ENCODE results near the gene MRPS24. TPM values are rescaled to one million over a fixed set of nuclear protein-coding genes. Genes with fewer than 3 reads are reported as not detected.

Gene MRPS24
- total RNA-seq, 1 experiment from 2014 or later = 156 TPM

DNA sequence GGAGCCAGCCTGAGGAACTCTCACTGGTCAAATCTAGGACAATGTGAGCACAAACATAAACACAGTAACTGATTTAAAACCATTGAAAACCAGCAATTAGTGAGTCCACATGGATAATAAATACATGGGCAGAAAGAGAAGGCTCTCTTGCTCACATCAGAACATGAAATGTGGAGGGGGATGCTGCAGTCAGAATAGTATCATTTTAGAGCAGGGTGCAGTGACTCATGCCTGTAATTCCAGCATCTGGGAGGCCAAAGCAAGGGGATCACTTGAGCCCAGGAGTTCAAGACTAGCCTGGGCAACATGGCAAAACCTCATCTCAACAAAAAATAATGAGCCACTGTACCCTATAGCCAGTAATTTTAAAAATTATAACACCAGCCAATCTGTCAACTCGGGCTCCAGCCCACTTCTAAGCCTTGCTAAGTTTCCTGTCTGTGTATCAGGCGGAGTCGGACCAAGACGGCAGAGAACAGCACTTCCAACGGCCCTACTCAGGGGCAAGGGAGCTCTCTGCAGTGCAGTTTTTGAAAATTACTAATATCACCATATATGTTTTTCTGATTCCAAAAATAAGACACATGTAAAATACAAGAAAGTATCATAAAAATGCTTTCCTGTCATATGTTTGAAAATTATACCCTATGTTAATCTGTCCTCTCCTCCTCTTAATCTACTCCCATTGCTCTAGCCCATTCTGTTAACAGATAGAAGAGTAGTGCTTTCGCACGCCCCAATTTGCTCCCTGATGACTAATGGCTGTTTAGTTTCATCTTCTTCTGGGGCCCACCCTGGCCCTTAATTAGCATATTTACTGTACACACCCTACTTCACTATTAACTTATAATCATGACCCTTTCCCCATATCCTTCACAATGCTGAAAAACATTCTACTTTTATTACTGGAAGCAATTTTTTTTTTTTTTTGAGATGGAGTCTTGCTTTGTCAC, 20.0 kb upstream of the MRPS24 start:
- no peak for TF ChIP-seq SRF (IDR thresholded peaks at IDR 0.05; ENCODE audit: low read depth)
- TF ChIP-seq TCF7L2 (IDR thresholded peaks at IDR 0.05; ENCODE audit: borderline replicate concordance, extremely low read depth, insufficient read depth, insufficient read length) = no peak
- TF ChIP-seq EZH2 (IDR thresholded peaks at IDR 0.05) = no peak
- TF ChIP-seq POLR2AphosphoS5 (IDR thresholded peaks at IDR 0.05; ENCODE audit: low read depth, low read length) = no peak
- TF ChIP-seq CEBPB (IDR thresholded peaks at IDR 0.05; ENCODE audit: low read depth) = no peak
- TF ChIP-seq SP1 (IDR thresholded peaks at IDR 0.05; ENCODE audit: low read depth) = no peak
- TF ChIP-seq ELF1 (IDR thresholded peaks at IDR 0.05; ENCODE audit: borderline replicate concordance, low read depth) = no peak
- TF ChIP-seq RAD21 (IDR thresholded peaks at IDR 0.05; ENCODE audit: low read depth) = no peak
- TF ChIP-seq, protein P1, sequence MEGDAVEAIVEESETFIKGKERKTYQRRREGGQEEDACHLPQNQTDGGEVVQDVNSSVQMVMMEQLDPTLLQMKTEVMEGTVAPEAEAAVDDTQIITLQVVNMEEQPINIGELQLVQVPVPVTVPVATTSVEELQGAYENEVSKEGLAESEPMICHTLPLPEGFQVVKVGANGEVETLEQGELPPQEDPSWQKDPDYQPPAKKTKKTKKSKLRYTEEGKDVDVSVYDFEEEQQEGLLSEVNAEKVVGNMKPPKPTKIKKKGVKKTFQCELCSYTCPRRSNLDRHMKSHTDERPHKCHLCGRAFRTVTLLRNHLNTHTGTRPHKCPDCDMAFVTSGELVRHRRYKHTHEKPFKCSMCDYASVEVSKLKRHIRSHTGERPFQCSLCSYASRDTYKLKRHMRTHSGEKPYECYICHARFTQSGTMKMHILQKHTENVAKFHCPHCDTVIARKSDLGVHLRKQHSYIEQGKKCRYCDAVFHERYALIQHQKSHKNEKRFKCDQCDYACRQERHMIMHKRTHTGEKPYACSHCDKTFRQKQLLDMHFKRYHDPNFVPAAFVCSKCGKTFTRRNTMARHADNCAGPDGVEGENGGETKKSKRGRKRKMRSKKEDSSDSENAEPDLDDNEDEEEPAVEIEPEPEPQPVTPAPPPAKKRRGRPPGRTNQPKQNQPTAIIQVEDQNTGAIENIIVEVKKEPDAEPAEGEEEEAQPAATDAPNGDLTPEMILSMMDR (IDR thresholded peaks at IDR 0.05 in 2 of 3, conservative IDR thresholded peaks at IDR 0.05 in 1 of 3; ENCODE audit: borderline replicate concordance in 1 of 3, insufficient read depth in 1 of 3, low read depth in 2 of 3, low read length in 2 of 3) = no peak
- TF ChIP-seq, protein P2, sequence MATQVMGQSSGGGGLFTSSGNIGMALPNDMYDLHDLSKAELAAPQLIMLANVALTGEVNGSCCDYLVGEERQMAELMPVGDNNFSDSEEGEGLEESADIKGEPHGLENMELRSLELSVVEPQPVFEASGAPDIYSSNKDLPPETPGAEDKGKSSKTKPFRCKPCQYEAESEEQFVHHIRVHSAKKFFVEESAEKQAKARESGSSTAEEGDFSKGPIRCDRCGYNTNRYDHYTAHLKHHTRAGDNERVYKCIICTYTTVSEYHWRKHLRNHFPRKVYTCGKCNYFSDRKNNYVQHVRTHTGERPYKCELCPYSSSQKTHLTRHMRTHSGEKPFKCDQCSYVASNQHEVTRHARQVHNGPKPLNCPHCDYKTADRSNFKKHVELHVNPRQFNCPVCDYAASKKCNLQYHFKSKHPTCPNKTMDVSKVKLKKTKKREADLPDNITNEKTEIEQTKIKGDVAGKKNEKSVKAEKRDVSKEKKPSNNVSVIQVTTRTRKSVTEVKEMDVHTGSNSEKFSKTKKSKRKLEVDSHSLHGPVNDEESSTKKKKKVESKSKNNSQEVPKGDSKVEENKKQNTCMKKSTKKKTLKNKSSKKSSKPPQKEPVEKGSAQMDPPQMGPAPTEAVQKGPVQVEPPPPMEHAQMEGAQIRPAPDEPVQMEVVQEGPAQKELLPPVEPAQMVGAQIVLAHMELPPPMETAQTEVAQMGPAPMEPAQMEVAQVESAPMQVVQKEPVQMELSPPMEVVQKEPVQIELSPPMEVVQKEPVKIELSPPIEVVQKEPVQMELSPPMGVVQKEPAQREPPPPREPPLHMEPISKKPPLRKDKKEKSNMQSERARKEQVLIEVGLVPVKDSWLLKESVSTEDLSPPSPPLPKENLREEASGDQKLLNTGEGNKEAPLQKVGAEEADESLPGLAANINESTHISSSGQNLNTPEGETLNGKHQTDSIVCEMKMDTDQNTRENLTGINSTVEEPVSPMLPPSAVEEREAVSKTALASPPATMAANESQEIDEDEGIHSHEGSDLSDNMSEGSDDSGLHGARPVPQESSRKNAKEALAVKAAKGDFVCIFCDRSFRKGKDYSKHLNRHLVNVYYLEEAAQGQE (IDR thresholded peaks at IDR 0.05; ENCODE audit: low read depth) = no peak
- no peak for TF ChIP-seq ZFX (IDR thresholded peaks at IDR 0.05)
- no peak for TF ChIP-seq CBX3 (IDR thresholded peaks at IDR 0.05; ENCODE audit: low read depth)
- no peak for TF ChIP-seq YY1 (IDR thresholded peaks at IDR 0.05; ENCODE audit: extremely low read depth, insufficient replicate concordance, low read depth, low read length)
- TF ChIP-seq JUND (IDR thresholded peaks at IDR 0.05) = no peak
- H3K9ac ChIP-seq (ENCODE audit: low read length) = no peak overlapping the region
- ATAC-seq (no peak), DNase-seq (ENCODE audit: low read depth, low spot score) (no peak)
- H3K4me3 ChIP-seq (replicated peaks in 1 of 2; ENCODE audit: low read depth in 1 of 2, low read length in 2 of 2) = no peak overlapping the region
- H3K27me3 ChIP-seq (ENCODE audit: insufficient read depth, low read length) = no peaks in the 10 kb centered on the region
- ChIA-PET RAD21 (ENCODE audit: low non-redundant PET in 1 of 2, low total read pairs in 2 of 2, uncharacterized antibody in 2 of 2, unreplicated experiment in 2 of 2) (no interaction called here), CTCF (no interaction called here), POLR2A (no interaction called here)
- no peak overlapping the region for H3K4me2 ChIP-seq (ENCODE audit: low read length)
- H2AFZ ChIP-seq (ENCODE audit: low read depth, low read length, poor library complexity, severe bottlenecking) = no peak overlapping the region
- H3K27ac ChIP-seq (ENCODE audit: low read depth, low read length) = no peak overlapping the region
- no TSS peak for BruUV-seq (replicated peaks)
- H3K9me2 ChIP-seq (ENCODE audit: insufficient read depth) = no peaks in the 10 kb centered on the region
- peaks cover 75% of the 10 kb centered on the region for H3K79me2 ChIP-seq (ENCODE audit: insufficient read depth, low read length)
- peaks cover 0 to 17% of the 10 kb centered on the region in 2 experiments; a peak in 2 of 4 replicates for H3K4me1 ChIP-seq (ENCODE audit: control insufficient read depth in 1 of 2, insufficient read depth in 2 of 2, low read length in 2 of 2)
- intact Hi-C loops (cut with micrococcal nuclease) = no loop called here
- no peaks in the 10 kb centered on the region for H3K9me3 ChIP-seq (ENCODE audit: control insufficient read depth in 1 of 2, insufficient read depth in 1 of 2, low read depth in 1 of 2, low read length in 2 of 2)
- peaks cover 4% of the 10 kb centered on the region; the same call in 1 of the 2 replicates for H4K20me1 ChIP-seq (ENCODE audit: insufficient read depth)
- peaks cover 6 to 15% of the 10 kb centered on the region in 2 experiments; a peak in 3 of 4 replicates for H3K36me3 ChIP-seq (ENCODE audit: control insufficient read depth in 1 of 2, insufficient read depth in 2 of 2, low read length in 2 of 2)
